Panc1 (cell line): ENCODE measurements around the gene OCEL1. TPM values are rescaled to one million over a fixed set of nuclear protein-coding genes. Genes with fewer than 3 reads are reported as not detected.
A peak's percentile ranks its signal among the peaks of the same experiment; 100 is the strongest.

Source experiments
- ATAC-seq: fragments of 200-7000 bp; cut with Tn5 transposase; 2 replicates; pipeline ENCODE4 v1.9.1; 2020; ENCODE audit warnings: mild to moderate bottlenecking, moderate library complexity
- BruUV-seq: library from RNA; stranded (reverse); fragments of 400-500 nt; replicated peaks from 2 replicates; lab custom pipeline; 2021; lab: Mats Ljungman, UMichigan
- CTCF ChIA-PET: fragments of 300-600 bp; sonication (Branson Sonifier 250); formaldehyde crosslinking; loops from one replicate; lab custom pipeline; 2022; ENCODE audit warnings: antibody characterized with exemption; lab: Charles Lee
- POLR2A ChIA-PET: fragments of 300-600 bp; sonication (Branson Sonifier 250); formaldehyde crosslinking; loops from one replicate; lab custom pipeline; 2022; ENCODE audit warnings: antibody characterized with exemption; lab: Charles Lee
- DNase-seq: peaks from one replicate; pipeline ENCODE4 v3.0.0-alpha.2; 2010; ENCODE audit warnings: low read depth, low spot score
- H3K27ac ChIP-seq: 2 replicates; pipeline ENCODE4 v1.5.1; 2011; ENCODE audit warnings: mild to moderate bottlenecking, low read length, inconsistent platforms
- H3K27me3 ChIP-seq: fragments of 200-500 bp; sonication (Bioruptor generic); 2 replicates; pipeline ENCODE4 v1.6.0; 2014; ENCODE audit warnings: low read length, inconsistent platforms; ENCODE audit not compliant: control insufficient read depth, insufficient read depth
- H3K36me3 ChIP-seq: fragments of 200-500 bp; sonication (Bioruptor generic); 2 replicates; pipeline ENCODE4 v1.5.1; 2014; ENCODE audit warnings: inconsistent platforms, mild to moderate bottlenecking, low read length, moderate library complexity; ENCODE audit not compliant: control insufficient read depth, insufficient read depth
- H3K4me1 ChIP-seq: 2 replicates; pipeline ENCODE4 v1.5.1; 2011; ENCODE audit warnings: inconsistent platforms, mild to moderate bottlenecking, low read length, moderate library complexity; ENCODE audit not compliant: control insufficient read depth, insufficient read depth
- H3K4me3 ChIP-seq, 2 experiments: 2 replicates each; pipeline ENCODE4 v1.5.1; 2011 to 2012; ENCODE audit warnings: low read depth in 2 of 2, low read length in 2 of 2, mild to moderate bottlenecking in 2 of 2, inconsistent platforms in 1 of 2, moderate library complexity in 1 of 2
- H3K9me3 ChIP-seq: fragments of 200-500 bp; sonication (Bioruptor generic); 2 replicates; pipeline ENCODE4 v1.5.1; 2014; ENCODE audit warnings: low read depth, mild to moderate bottlenecking, inconsistent platforms, low read length, moderate library complexity; ENCODE audit not compliant: control insufficient read depth, insufficient read depth
- POLR2AphosphoS5 ChIP-seq: IDR thresholded peaks from 2 replicates; pipeline ENCODE4 v1.6.1; 2012; ENCODE audit warnings: mild to moderate bottlenecking, low read depth, low read length, moderate library complexity
- SIN3A ChIP-seq: IDR thresholded peaks from 2 replicates; pipeline ENCODE4 v1.6.1; 2012; ENCODE audit warnings: low read depth, mild to moderate bottlenecking, low read length, moderate library complexity, borderline replicate concordance; ENCODE audit not compliant: insufficient read depth
- TCF7L2 ChIP-seq: IDR thresholded peaks from 2 replicates; pipeline ENCODE4 v1.6.1; 2011; ENCODE audit warnings: mild to moderate bottlenecking, low read depth, low read length, inconsistent platforms
- in situ Hi-C: cut with HindIII; loops from 2 replicates; pipeline ENCODE4 v1.10.0; 2016; ENCODE audit warnings: low sequenced_read_pairs, low pct_unique_long_range_greater_than_20kb
- intact Hi-C: fragments of 100-400 bp; cut with micrococcal nuclease; formaldehyde crosslinking; loops from one replicate; pipeline ENCODE4 v1.10.0; 2022; ENCODE audit not compliant: unreplicated experiment
- total RNA-seq: library from RNA; stranded (reverse); gene quantifications from one replicate; pipeline ENCODE4 v1.2.1, GENCODE V29; 2021; ENCODE audit not compliant: unreplicated experiment
- TF ChIP-seq, protein P1 (sequence below), 2 experiments: IDR thresholded peaks; 2 replicates each; pipeline ENCODE4 v1.6.1; 2011 to 2012; ENCODE audit warnings: low read depth in 2 of 2, control low read depth in 1 of 2, low read length in 1 of 2, mild to moderate bottlenecking in 1 of 2, moderate library complexity in 1 of 2; ENCODE audit not compliant: insufficient read depth in 1 of 2
- TF ChIP-seq, protein P2 (sequence below): fragments of 450-650 bp; IDR thresholded peaks from 2 replicates; pipeline ENCODE4 v1.5.1; 2017; ENCODE audit warnings: mild to moderate bottlenecking

The OCEL1 gene
- total RNA-seq, 1 experiment from 2014 or later, result 37.1 TPM

DNA sequence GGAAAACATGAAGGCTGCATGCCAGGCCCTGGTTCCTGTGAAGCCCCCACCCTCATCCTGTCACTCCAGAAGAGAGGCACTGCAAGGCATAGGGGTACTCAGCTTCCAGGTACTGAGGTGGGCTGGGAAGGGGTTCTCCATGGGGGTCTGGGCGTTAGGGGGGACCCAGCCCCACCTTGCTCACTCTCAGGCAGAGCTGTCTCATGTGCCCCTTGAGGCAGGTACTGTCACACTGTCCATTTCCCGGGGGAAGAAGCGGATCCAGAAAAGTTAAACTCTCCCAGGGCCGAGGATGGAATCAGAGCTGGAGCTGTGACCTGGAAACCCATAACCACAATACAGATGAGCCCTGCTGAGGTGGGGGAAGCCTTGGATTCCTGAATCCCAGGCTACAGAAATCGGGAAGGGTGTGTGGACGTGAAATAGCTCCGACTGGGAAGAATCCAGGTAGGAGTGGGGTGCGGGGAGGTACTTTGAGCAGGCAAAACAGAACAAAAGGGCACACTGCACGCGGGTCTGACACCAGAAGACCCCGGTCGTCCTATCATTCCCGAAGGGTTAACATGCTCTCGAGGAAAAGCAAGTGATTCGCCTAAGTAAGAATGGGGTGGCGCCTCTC, 11.4 kb upstream of the OCEL1 start:
- Histone ChIP-seq H3K27me3 (no peaks in the 10 kb centered on the region), H3K4me3 (peak overlapping the region; percentile 49 to 61), H3K27ac (peak overlapping the region; percentile 90), H3K4me1 (0 out of 2 replicates have a peak, but pooled peaks cover 5% of the 10 kb centered on the region), H3K9me3 (no peaks in the 10 kb centered on the region), H3K36me3 (no peaks in the 10 kb centered on the region; the same call in 1 of the 2 replicates)
- TF ChIP-seq POLR2AphosphoS5 (no peak), SIN3A (no peak), TCF7L2 (no peak)
- ChIA-PET CTCF (no interaction called here), POLR2A (interaction anchor here (0.6 kb wide), 1 partner anchor 682 kb away, joined by 18 read pairs; no protein-coding TSS in a partner anchor)
- DNase-seq (no peak), ATAC-seq (peak; percentile 2)
- BruUV-seq, result no TSS peak
- intact Hi-C loops (no loop called here), in situ Hi-C loops (no loop called here)

DNA sequence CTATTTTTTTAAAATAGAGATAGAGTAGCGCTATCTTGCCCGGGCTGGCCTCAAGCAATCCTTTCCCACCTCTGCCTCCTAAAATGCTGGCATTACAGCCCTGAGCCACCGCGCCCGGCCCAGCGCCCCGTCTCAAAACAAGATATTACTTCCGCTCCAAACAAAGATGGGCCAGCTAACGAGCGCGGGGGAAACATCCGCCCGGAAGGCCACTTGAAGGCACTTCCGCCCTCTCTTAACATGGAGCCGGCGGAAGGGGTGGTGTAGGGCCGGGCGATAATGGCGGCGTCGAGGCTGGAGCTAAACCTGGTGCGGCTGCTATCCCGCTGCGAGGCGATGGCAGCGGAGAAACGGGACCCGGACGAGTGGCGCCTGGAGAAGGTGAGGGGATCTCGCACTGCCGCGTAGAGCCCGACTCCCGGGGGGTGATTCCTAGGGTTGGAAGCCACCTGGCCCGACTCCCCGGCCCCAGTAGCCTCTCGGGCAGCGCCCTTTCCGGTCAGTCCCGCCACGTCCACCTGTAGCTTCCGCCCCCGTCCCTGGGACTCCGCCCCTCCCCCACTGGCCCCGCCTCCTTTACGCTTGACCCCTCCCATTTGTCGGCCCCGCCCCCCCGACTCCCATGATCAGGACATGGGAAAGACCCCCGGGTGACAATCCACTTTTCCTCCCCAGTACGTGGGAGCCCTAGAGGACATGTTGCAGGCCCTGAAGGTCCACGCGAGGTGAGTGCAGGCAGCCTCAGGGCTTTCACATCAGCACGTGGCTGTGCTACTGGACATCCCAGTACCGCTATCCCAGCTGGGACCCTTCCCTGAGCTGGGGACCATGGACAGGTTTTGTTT, 10.7 kb upstream of the OCEL1 start, which contains the start of gene USE1:
Gene USE1, plus strand, starts transcription at position 231 of the 845 bp plus-strand sequence. Its CDS starts 49 bp downstream, at position 280.
- in situ Hi-C loops, result no loop called here
- Histone ChIP-seq H3K27ac (peak within 1 kb of the TSS; percentile 90), H3K27me3 (no peaks in the 10 kb centered on the region), H3K4me1 (0 out of 2 replicates have a peak, but pooled peaks cover 5% of the 10 kb centered on the region), H3K9me3 (no peaks in the 10 kb centered on the region), H3K36me3 (no peaks in the 10 kb centered on the region; the same call in 1 of the 2 replicates), H3K4me3 (peak within 1 kb of the TSS; percentile 49 to 61)
- ATAC-seq (peak; percentile 94), DNase-seq (peak; percentile 41)
- BruUV-seq, result TSS peak; percentile 95
- ChIA-PET POLR2A (no interaction called here), CTCF (interaction anchor here (0.5 kb wide), 1 partner anchor 15 kb away, joined by 9 read pairs; no protein-coding TSS in a partner anchor)
- TF ChIP-seq, protein P1, sequence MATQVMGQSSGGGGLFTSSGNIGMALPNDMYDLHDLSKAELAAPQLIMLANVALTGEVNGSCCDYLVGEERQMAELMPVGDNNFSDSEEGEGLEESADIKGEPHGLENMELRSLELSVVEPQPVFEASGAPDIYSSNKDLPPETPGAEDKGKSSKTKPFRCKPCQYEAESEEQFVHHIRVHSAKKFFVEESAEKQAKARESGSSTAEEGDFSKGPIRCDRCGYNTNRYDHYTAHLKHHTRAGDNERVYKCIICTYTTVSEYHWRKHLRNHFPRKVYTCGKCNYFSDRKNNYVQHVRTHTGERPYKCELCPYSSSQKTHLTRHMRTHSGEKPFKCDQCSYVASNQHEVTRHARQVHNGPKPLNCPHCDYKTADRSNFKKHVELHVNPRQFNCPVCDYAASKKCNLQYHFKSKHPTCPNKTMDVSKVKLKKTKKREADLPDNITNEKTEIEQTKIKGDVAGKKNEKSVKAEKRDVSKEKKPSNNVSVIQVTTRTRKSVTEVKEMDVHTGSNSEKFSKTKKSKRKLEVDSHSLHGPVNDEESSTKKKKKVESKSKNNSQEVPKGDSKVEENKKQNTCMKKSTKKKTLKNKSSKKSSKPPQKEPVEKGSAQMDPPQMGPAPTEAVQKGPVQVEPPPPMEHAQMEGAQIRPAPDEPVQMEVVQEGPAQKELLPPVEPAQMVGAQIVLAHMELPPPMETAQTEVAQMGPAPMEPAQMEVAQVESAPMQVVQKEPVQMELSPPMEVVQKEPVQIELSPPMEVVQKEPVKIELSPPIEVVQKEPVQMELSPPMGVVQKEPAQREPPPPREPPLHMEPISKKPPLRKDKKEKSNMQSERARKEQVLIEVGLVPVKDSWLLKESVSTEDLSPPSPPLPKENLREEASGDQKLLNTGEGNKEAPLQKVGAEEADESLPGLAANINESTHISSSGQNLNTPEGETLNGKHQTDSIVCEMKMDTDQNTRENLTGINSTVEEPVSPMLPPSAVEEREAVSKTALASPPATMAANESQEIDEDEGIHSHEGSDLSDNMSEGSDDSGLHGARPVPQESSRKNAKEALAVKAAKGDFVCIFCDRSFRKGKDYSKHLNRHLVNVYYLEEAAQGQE (IDR thresholded peaks at IDR 0.05; ENCODE audit: insufficient read depth in 1 of 2, low read depth in 2 of 2, low read length in 1 of 2), result no peak
- TF ChIP-seq, protein P2, sequence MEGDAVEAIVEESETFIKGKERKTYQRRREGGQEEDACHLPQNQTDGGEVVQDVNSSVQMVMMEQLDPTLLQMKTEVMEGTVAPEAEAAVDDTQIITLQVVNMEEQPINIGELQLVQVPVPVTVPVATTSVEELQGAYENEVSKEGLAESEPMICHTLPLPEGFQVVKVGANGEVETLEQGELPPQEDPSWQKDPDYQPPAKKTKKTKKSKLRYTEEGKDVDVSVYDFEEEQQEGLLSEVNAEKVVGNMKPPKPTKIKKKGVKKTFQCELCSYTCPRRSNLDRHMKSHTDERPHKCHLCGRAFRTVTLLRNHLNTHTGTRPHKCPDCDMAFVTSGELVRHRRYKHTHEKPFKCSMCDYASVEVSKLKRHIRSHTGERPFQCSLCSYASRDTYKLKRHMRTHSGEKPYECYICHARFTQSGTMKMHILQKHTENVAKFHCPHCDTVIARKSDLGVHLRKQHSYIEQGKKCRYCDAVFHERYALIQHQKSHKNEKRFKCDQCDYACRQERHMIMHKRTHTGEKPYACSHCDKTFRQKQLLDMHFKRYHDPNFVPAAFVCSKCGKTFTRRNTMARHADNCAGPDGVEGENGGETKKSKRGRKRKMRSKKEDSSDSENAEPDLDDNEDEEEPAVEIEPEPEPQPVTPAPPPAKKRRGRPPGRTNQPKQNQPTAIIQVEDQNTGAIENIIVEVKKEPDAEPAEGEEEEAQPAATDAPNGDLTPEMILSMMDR, result no peak
- TF ChIP-seq POLR2AphosphoS5, result peak; percentile 81
- peak; percentile 73 for TF ChIP-seq TCF7L2
- TF ChIP-seq SIN3A, result 0 out of 2 replicates have a peak, but pooled peaks have one; percentile 14
- intact Hi-C loops, result no loop called here
